Stimulated activated CD4-positive, alpha-beta T cell treated with anti-CD3 and anti-CD28 coated beads, TNF-alpha, amount 100 ng/mL, for 24 hours (primary cell): ENCODE measurements around the gene TUT4.
"Not testable (repeated sequence)": the region's sequence is repeated elsewhere in the genome, so short reads cannot be mapped to it uniquely, and the experiment has no call there.

ENCODE experiments used
- DNase-seq, 3 experiments: peaks; one replicate each; pipeline ENCODE4 v3.0.0-alpha.2; 2020; ENCODE audit warnings: low read depth in 3 of 3

The TUT4 gene, protein sequence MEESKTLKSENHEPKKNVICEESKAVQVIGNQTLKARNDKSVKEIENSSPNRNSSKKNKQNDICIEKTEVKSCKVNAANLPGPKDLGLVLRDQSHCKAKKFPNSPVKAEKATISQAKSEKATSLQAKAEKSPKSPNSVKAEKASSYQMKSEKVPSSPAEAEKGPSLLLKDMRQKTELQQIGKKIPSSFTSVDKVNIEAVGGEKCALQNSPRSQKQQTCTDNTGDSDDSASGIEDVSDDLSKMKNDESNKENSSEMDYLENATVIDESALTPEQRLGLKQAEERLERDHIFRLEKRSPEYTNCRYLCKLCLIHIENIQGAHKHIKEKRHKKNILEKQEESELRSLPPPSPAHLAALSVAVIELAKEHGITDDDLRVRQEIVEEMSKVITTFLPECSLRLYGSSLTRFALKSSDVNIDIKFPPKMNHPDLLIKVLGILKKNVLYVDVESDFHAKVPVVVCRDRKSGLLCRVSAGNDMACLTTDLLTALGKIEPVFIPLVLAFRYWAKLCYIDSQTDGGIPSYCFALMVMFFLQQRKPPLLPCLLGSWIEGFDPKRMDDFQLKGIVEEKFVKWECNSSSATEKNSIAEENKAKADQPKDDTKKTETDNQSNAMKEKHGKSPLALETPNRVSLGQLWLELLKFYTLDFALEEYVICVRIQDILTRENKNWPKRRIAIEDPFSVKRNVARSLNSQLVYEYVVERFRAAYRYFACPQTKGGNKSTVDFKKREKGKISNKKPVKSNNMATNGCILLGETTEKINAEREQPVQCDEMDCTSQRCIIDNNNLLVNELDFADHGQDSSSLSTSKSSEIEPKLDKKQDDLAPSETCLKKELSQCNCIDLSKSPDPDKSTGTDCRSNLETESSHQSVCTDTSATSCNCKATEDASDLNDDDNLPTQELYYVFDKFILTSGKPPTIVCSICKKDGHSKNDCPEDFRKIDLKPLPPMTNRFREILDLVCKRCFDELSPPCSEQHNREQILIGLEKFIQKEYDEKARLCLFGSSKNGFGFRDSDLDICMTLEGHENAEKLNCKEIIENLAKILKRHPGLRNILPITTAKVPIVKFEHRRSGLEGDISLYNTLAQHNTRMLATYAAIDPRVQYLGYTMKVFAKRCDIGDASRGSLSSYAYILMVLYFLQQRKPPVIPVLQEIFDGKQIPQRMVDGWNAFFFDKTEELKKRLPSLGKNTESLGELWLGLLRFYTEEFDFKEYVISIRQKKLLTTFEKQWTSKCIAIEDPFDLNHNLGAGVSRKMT (N-terminal part only)

GRCh38 chr1:52552505-52553361 lies at the start of gene TUT4:
Gene TUT4, minus strand, starts transcription at chr1:52553092. Its CDS starts 26,812 bp downstream, at chr1:52526280.
- peak; percentile 54 to 78 (median 57) for DNase-seq

DNA sequence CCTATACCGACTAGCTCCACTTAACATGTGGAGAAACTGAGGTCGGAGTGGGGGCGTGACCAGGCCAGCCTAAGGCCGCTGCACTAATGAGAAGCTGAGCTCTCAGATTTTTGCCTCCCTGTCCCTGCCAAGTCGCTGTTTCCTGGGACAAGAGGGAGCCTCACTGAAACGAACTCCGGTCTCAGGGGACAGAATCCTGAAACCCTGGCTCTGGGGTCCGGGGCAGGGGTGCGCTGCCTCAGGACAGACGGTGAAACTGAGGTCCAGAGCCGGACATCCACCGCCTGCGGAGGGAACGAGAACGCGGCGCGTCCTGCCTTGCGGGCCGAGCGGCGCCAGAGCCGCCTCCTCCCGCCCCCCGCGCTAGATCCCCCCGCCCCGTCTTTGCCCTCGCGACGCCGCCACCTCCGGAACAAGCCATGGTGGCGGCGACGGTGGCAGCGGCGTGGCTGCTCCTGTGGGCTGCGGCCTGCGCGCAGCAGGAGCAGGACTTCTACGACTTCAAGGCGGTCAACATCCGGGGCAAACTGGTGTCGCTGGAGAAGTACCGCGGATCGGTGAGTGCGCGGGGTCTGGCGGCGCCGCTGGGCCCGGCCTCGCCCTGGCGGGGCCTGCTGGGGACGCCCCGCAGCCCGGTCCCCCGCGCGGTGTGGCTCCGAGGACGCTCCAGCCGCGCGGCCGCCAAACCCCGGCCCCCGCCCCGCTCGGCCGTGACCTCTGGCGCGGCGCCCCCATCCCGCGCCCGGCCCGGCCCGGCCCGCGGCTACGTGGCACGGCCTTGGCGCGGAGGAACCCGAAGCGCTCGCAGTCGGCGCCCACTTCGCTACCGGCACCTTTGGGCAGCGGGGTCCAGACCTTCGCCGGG lies 49.3 kb upstream of the TUT4 start, which contains the start of gene GPX7:
Gene GPX7, plus strand, starts transcription at position 381 of the 865 bp plus-strand sequence. Its CDS starts 39 bp downstream, at position 420.
- peak; percentile 17 to 53 (median 27) for DNase-seq

DNA sequence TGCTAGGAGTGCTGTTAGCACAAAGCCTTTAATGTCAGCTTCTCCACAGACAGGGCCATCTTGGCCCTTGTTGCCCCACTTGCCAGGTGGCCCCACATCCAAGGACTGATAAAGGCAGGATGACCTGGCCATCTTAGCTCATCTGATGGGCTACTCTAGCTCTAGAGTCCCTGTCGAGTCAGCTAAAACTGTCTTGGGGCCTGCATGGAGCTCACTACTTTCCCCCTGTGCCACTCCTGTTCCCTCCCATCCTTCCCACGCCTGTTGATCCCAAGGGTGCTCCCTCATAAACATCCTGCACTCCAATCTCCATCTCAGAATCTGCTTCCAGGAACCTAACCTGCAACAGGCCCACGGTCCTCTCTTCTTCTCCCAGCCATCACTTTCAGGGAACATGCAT lies 48.6 kb upstream of the TUT4 start:
- no peak for DNase-seq

GRCh38 chr1:52600533-52601179 lies 47.8 kb upstream of the TUT4 start:
- DNase-seq = no peak

- DNase-seq = no peak
These were observed 46.3 kb upstream of the TUT4 start for GRCh38 chr1:52599236-52599635.

DNA sequence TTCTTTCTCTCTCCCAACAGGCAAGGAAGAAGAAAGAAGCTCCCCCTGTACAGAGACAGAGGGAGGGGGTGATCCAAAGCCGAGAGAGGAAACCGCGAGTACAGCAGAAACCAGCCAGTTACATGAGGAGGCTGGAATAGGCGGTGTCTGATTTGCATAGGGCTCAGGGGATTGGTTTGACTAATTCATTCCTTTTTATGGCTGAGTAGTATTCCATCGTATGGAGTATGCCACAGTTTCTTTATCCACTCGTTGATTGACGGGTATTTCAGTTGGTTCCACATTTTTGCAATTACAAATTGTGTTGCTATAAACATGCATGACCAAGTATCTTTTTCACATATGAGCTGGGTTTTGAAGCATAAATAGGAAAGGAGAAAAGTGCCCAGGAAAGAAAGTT lies 45.8 kb upstream of the TUT4 start:
- no peak for DNase-seq

DNA sequence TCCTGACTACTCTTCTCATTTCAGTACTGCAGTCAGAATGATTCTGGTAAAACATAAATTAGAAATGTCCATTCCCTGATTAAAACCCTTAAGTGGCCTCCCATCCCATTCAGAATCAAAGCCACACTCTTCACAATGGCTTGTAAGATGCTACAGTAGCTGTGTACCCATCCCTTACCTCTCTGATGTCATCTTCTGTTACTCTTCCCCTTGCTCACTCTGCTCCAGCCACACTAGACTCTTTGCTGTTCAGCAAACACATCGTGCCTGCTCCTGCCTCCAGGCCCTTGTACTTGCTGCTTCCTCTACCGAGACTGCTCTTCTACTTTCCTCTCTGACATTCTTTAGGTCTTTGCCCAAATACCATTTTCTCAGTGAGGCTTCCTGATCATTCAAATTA lies 45.0 kb upstream of the TUT4 start:
- no peak for DNase-seq

DNA sequence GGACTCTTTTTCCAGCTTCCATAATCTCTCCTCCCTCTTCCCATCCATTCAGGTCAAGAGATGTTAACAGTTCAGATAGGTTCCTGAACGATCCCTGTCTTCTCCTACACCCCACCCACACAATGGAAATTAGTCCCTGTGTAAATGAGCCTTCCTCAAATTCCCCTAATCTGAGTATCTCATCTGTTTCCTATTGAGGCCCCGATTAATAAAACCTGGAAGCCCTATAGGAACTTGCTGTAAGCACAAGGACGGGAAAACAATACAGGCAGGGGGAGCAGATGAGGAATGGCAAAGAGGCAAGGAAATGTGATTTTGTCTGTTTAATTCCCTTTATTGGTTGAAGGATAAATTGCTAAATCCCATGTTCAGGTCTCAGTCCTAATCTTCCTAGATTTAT lies 42.2 kb upstream of the TUT4 start:
- no peak for DNase-seq

GRCh38 chr1:52593495-52593894 lies 40.6 kb upstream of the TUT4 start:
- DNase-seq = no peak

- DNase-seq = no peak
These were observed 39.9 kb upstream of the TUT4 start for GRCh38 chr1:52592637-52593323.

DNA sequence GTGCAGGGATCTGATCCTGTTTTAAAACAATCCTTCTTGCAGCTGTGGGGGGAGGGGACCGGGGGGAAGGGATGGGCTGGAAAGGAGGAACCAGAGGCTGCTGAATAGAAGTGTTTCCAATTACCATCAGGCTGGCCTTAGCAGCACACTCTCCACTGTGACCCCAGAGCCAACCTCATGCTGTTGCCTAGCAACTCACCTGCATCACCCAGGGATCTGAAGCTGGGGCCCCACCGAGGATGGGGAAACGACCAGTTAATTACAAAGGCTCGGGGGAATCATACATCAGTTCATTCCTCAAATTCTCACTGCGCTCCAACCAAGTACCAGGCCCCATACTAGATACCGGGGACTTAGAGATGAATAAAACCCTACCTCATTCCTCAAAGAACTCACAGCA lies 37.4 kb upstream of the TUT4 start:
- DNase-seq = no peak

DNA sequence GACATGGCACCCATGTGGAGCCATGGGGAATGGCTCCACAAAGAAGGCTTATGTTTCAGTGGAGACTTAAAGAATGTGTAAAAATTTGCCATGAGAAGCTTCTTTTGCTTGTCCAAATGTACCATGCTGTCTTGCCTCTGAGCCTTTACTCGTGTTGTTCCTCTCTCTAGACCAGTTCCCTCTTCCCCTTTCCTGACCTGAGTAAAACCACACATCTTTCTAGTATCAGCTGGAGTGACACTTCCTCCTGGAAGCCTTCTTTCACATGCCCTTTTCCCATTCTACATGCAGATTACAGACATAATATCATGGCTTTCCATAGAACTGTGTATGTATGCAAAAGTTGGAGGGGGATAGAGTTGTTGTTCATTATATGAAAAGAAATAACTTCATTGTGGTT lies 35.6 kb upstream of the TUT4 start:
- DNase-seq = no peak

DNA sequence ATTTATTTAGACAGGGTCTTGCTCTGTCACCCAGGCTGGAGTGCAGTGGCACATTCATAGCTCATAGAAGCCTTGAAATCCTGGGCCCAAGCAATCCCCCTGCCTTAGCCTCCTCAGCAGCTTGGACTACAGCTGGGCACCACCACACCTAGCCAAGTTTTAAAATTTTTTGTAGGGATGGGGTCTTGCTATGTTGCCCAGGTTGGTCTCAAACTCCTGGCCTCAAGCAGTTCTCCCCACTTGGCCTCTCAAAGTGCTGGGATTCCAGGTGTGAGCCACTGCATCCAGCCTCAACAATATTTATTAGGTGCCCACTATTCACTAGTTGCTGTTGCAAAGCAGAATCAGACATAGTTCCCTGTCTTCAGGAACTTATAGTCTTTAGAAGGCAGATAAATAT lies 35.1 kb upstream of the TUT4 start:
- no peak for DNase-seq

GRCh38 chr1:52585474-52585873 lies 32.6 kb upstream of the TUT4 start:
- no peak for DNase-seq

DNA sequence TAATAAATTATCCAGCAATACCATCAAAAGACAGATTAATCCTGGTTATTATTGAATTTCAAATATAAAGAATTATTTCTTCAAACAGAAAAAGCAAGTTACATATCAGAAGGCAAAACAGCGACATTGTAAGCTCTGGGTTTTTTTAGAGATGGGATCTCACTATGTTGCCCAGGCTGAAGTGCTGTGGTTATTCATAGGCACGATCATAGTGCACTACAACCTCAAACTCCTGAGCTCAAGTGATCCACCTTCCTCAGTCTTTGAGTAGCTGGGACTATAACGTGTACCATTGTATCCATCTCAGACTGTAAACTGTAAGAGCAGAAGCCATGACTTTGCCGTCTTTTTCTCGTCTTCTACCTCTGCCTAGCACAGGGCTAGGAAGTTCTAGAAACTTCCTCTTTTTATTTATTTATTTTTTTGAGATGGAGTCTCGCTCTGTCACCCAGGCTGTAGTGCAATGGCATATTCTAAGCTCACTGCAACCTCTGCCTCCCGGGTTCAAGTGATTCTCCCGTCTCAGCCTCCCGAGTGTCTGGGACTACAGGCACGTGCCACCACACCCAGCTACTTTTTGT lies 29.3 kb upstream of the TUT4 start:
- no peak for DNase-seq

DNA sequence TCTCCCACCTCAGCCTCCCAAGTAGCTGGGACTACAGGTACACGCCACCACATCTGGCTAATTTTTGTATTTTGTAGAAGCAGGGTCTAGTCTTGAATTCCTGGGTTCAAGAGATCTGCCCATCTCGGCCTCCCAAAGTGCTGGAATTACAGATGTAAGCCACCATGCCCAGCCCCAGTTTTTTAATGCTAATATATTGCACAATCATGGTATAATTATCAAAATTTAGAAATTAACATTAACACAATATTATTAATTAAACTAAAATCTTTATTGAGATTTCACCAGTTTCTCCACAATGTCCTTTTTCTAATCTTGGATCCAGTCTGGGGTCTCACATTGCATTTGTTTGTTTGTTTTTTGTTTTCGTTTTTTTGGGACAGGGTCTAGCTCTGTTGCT lies 27.4 kb upstream of the TUT4 start:
- DNase-seq = no peak

GRCh38 chr1:52579415-52579814 lies 26.5 kb upstream of the TUT4 start:
- DNase-seq = no peak

DNA sequence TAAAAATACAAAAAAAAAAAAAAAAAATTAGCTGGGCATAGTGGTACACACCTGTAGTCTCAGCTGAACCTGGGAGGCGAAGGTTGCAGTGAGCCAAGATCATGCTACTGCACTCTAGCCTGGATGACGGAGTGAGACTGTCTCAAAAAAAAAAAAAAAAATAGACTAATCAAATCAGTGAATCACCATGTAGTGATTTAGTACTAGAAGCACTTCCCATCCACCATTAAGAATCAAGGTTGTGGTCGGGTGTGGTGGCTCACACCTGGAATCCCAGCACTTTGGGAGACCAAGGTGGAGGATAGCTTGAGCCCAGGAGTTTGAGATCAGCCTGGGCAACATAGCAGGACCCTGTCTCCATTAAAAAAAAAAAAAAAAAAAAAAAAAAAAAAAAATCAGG lies 25.2 kb upstream of the TUT4 start:
- DNase-seq = not testable (repeated sequence)

DNA sequence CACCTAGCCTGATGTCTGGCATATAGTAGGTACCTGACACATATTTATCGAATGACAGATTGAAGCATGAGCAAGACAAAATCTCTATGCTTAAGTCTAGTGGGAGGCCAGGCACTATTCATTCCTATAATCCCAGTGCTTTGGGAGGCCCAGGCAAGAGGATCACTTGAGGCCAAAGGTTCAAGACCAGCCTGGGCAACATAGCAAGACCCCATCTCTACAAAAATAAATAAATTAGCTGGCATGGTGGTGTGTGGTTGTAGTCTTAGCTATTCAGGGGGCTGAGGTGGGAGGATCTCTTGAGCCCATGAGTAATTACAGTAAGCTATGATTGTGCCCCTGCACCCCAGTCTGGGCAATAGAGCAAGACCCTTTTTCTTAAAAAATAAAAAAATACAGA lies 23.2 kb upstream of the TUT4 start:
- no peak for DNase-seq
